ENCODE measurements around the gene KRT4. TPM values are rescaled to one million over a fixed set of nuclear protein-coding genes. Genes with fewer than 3 reads are reported as not detected.

The KRT4 gene
- total RNA-seq, 2 donors from 2014 or later: 6.4 to 12.7 TPM

GRCh38 chr12:52788192-52788875 lies 25.6 kb downstream of the KRT4 start:
- 92% methylated on average over 6 of the region's 6 CpGs for WGBS
- intact Hi-C loops (cut with DNase I): no loop called here

GRCh38 chr12:52787324-52788191 lies 26.4 kb downstream of the KRT4 start:
- Histone ChIP-seq H3K36me3 (no peaks in the 10 kb centered on the region), H3K4me3 (no peak overlapping the region), H3K9me3 (no peaks in the 10 kb centered on the region), H3K4me1 (replicated peaks) (no peaks in the 10 kb centered on the region), H3K27ac (no peak overlapping the region), H3K27me3 (replicated peaks; ENCODE audit: insufficient read depth) (peaks cover 11% of the 10 kb centered on the region)
- TF ChIP-seq POLR2A (IDR thresholded peaks at IDR 0.05) (no peak), POLR2AphosphoS5 (IDR thresholded peaks at IDR 0.05) (no peak), CTCF (IDR thresholded peaks at IDR 0.05) (no peak)
- no peak for DNase-seq (ENCODE audit: low spot score)
- 75% methylated on average over 6 of the region's 6 CpGs for WGBS
- intact Hi-C loops (cut with DNase I): no loop called here

More at GRCh38 chr12:52788192-52788875, 25.6 kb downstream of the KRT4 start:
- H3K27me3 ChIP-seq (replicated peaks; ENCODE audit: insufficient read depth): peaks cover 11% of the 10 kb centered on the region
- no peak for DNase-seq (ENCODE audit: low spot score)
- H3K36me3 ChIP-seq: no peaks in the 10 kb centered on the region
- H3K4me3 ChIP-seq: no peak overlapping the region
- H3K4me1 ChIP-seq (replicated peaks): no peaks in the 10 kb centered on the region
- TF ChIP-seq CTCF (IDR thresholded peaks at IDR 0.05) (no peak), POLR2A (IDR thresholded peaks at IDR 0.05) (no peak), POLR2AphosphoS5 (IDR thresholded peaks at IDR 0.05) (no peak)
- no peaks in the 10 kb centered on the region for H3K9me3 ChIP-seq
- H3K27ac ChIP-seq: no peak overlapping the region

- Histone ChIP-seq H3K4me3 (no peak overlapping the region), H3K27ac (no peak overlapping the region), H3K36me3 (no peaks in the 10 kb centered on the region), H3K9me3 (no peaks in the 10 kb centered on the region), H3K27me3 (replicated peaks; ENCODE audit: insufficient read depth) (peaks cover 7% of the 10 kb centered on the region), H3K4me1 (replicated peaks) (no peaks in the 10 kb centered on the region)
- TF ChIP-seq POLR2A (IDR thresholded peaks at IDR 0.05): no peak
- TF ChIP-seq POLR2AphosphoS5 (IDR thresholded peaks at IDR 0.05): no peak
- no peak for TF ChIP-seq CTCF (IDR thresholded peaks at IDR 0.05)
- intact Hi-C loops (cut with DNase I): no loop called here
- DNase-seq (ENCODE audit: low spot score): no peak
- 96% methylated on average over 3 of the region's 3 CpGs for WGBS
These were observed 29.0 kb downstream of the KRT4 start for GRCh38 chr12:52784909-52785308.

DNA sequence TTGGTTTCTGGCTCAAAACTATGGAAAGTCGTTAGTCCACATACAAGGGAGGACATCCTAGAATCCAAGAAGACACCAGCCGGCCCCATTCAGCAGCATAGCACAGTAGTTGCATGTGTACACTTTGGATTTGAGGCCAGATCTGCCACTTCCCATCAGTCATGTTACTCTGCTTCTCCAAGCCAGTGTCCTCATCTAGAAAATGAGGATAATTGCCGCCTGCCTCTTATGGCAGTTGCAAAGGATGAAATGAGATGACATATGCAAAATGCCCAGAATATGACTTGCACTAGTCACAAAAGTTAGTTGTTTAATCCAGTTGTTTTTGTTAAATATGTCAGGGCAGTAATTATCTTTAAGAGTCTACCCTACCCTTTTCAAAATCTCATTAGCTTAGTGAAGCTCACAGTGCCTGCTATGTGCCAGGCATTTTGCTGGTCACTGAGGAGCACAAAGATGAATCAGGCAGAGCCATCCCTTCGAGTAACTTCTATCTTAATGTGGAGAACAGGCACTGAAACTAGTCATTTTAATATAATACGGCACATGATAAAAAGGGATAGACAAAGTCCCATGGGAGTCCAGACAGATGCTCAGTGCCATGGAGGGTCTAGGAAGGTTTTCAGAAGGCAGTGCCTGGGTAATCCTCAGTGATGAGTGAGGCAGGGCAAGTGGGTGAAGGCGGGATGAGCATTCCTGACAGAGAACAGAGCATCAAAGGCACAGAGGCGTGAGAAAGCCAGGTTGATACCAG lies 30.2 kb downstream of the KRT4 start:
- WGBS: 84% methylated on average over 7 of the region's 7 CpGs
- peaks cover 4% of the 10 kb centered on the region for H3K27me3 ChIP-seq (replicated peaks; ENCODE audit: insufficient read depth)
- no peak overlapping the region for H3K4me3 ChIP-seq
- no peak for TF ChIP-seq CTCF (IDR thresholded peaks at IDR 0.05)
- DNase-seq (ENCODE audit: low spot score): no peak
- H3K4me1 ChIP-seq (replicated peaks): no peaks in the 10 kb centered on the region
- no peaks in the 10 kb centered on the region for H3K9me3 ChIP-seq
- no peak overlapping the region for H3K27ac ChIP-seq
- intact Hi-C loops (cut with DNase I): no loop called here
- H3K36me3 ChIP-seq: no peaks in the 10 kb centered on the region
